NOMO-1 treated with dmso at 0.1 percent for 144 hours (cell line): ENCODE data around the gene RC3H1.
"Not testable (repeated sequence)": the region's sequence is repeated elsewhere in the genome, so short reads cannot be mapped to it uniquely, and the experiment has no call there.

Source experiments
- DNase-seq: peaks from one replicate; lab custom pipeline; 2025; ENCODE audit not compliant: unreplicated experiment; lab: John Stamatoyannopoulos, UW

Gene RC3H1

GRCh38 chr1:173948594-173948993 is 73.6 kb downstream of the RC3H1 start:
- no peak for DNase-seq

DNA sequence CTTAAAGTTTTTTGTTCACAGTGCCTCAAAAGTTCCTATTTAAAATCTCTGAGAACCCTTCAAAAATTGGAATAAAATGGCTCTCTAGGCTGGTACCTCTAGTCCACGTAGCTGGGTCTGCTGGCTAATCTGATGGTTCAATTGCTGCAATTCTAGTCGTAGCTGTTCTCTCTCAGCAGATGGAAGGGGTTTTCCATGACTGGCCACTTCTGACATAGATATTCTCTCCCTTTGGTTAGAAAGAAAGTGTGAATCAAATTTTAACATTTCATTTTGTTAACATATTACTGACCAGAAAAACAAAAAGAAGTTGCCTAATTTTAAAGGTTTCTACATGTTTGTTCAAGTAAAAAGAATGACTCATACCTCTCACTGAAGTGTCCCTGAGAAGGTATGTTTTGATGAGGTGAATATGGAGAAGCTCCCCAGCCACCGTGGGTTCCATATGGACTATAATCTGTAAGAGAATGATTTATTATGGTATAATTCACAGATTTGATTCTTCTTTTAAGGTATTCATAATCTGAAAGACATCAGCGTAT is 75.7 kb downstream of the RC3H1 start:
- DNase-seq, result no peak

DNA sequence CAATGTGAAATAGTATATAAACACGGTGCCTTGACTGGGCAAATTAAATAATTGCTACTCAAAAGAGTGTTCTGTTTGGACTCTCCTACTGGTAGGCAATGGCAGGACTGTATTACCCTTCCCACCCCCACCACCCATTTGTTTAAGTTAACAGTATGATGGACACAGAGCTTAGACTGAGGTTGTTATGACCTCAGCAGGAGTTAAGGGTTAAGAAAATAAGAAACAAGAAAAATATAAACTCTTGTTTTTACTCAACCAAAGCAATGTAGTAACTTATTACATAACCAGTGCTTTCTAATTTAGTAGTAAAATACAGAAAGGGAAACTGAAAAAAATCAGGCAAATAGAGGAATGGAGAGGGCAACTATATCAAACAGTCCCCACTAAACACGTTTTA is 85.1 kb downstream of the RC3H1 start:
- DNase-seq, result no peak

GRCh38 chr1:173934440-173934839 is 87.7 kb downstream of the RC3H1 start:
- no peak for DNase-seq

DNA sequence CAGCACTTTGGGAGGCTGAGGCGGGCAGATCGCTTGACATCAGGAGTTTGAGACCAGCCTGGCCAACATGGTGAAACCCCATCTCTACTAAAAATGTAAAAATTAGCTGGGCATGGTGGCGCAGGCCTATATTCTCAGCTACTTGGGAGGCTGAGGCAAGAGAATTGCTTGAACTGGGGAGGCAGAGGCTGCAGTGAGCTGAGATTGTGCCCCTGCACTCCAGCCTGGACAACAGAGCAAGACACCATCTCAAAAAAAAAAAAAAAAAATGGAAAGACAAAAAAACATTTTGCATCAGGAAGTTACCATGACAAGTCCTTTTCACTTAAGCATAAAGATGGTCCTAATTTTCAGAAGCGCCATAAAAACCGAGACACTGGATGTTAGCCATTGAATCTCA is 91.6 kb downstream of the RC3H1 start:
- not testable (repeated sequence) for DNase-seq

- DNase-seq, result no peak
Measured at GRCh38 chr1:173925306-173926242, 96.6 kb downstream of the RC3H1 start.

DNA sequence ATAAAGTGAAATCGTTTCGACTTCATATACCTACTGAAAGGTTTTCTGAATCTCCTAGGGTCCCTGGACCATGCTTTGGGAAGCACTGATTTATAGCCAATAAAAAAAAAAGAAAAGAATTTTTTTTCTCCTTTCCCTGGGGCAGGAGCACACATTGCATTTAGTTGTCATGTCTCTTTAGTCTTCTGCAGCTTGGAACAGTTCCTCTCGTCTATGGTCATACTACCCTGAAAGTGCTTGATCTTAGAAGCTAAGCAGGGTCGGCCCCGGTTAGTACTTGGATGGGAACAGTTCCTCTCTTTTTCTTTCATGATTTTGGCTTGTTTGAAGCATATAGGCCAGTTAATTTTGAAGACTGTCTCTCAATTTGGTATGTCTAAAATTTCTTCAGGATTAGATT is 101.3 kb downstream of the RC3H1 start:
- DNase-seq, result no peak

DNA sequence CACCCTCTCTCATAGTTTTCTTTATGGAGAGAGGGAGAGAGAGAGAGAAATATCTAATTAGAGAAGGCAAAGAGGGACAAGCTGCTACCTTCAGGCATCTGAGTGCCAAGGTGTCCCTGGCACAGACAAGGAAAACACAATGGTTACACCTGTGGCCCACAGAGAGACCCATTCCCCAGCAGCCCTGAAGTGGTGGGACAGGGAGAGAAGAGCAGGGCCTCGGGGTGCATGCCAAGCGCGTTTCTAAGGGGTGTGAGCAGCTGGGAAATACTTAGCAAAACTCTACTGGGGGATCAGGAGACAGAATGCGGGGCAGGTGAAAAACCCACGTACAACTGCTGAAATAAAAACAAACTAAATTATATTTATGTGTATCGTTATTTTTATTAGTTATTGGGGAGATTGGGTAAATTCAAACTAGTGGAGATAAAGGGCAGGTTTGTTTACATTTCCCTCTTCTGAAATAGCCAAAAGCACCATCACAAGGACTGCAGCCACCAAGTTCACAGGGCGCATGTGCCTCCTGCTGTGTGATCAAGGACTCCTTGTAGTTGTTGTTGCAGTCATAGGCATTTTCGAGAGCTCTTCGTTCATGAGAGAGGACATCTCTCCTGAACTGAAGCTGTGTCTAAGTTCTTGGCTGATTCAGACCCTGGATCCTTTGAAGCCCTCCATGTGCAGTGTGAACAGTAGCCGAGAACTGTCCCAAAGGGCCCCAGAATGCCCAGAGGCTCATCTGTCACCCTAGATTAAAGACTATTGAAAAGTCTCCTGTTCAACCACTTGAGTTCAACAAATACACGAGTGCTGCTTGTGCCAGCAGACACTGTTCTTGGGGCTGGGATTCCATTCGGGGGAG is 104.3 kb downstream of the RC3H1 start:
- no peak for DNase-seq

DNA sequence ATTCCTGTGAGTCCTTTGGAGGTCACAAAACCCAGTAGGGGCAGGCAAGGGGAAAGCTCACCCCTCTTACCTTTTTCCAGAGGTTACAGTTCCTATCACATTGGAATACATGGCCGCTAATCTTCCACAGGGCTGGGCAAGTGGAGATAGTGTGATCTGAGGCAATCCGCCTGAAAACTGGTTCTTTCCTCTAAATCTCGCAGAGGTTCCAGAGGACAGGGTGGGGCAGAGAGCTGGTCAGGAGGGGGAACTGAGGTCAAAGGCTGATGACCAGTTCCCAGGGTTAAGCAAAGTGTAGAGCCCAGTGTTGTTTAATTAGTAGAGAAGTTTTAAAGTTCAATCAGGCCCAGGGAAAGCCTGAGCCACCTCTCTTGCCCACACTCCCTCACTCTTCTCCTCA is 105.0 kb downstream of the RC3H1 start, which contains the start of gene SERPINC1:
Gene SERPINC1, minus strand, starts transcription at position 179 of the 400 bp plus-strand sequence. Its CDS starts 68 bp downstream, at position 111.
- DNase-seq, result no peak

DNA sequence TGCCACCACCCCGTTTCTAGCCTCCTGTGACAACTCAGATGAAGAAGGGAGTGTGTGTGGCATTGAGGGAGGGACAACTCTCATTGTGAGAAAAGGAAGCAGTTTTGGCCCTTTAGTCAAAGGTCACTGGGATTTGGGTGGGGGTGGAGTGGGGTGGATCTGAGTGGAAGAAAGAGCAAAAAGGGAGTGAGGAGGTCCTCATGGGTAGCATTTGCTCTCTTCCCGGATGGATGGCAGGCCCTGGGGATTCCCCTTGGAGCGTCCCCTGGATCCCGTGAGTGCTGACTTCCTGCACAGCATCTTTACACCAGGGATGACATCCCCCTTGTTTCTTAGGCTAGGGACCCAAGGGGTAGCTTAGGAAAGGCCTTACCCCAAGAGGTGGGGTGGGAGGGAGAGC is 105.5 kb downstream of the RC3H1 start:
- DNase-seq, result no peak

GRCh38 chr1:173915596-173915995 is 106.6 kb downstream of the RC3H1 start:
- no peak for DNase-seq

GRCh38 chr1:173914366-173914871 is 107.7 kb downstream of the RC3H1 start:
- DNase-seq, result no peak

DNA sequence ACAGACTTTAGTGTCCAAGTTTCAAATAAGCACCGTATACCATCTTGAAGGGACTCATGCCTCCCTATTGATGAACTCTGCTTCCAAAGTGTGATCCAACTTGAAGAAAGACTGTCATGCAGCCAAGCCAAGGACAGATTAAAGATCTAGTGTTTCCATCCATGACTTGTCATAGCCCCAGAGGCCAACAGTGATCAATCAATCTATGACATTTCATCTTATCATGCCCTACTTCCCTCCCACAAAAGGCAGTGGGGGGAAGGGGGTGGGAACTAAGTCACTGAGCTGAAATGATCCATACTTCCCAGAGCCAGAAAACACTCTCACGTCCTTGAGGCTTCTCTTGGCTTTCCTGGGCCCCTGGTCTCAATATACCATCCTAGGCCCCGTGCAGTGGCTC is 109.0 kb downstream of the RC3H1 start:
- DNase-seq, result no peak

GRCh38 chr1:173903827-173904531 is 118.2 kb downstream of the RC3H1 start:
- no peak for DNase-seq

GRCh38 chr1:173900992-173901391 is 121.2 kb downstream of the RC3H1 start:
- no peak for DNase-seq

DNA sequence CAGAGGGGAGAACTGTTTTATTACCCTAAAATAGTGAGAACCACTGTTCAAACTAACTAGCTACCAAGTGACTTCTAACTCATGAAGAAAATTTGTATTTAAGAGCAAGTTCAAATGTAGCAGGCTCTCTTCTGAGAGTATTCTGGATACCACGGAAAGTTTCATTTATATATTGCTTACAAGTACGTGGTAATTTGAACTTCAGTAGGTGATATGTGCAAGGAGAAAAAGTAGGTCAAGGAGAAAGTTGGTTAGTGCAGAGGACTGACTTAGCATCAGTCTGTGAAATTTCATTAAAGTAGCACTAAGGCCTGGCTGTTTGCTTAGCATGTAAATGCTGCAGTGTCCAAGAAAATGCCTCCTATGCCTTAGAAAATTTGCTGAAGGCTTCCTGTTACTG is 121.7 kb downstream of the RC3H1 start:
- no peak for DNase-seq

- no peak for DNase-seq
Measured at GRCh38 chr1:173894189-173894588, 128.0 kb downstream of the RC3H1 start.

DNA sequence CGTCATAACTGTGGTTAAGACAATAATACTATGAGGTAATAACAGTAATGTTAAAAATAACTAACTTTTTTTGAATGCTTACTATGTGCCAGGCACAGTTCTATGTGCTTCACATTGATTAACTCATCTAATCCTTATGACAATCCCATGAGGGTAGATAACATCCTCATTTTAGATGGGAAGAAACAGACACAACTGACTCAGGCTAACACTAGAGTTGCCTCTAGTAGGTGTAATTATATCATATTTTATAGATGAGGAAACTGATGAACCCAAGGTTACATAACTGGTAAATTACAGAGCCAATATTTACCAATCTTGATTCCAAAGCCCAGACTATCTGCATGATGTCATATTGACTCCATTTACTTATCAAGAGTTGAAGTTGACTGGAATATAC is 128.5 kb downstream of the RC3H1 start:
- no peak for DNase-seq

DNA sequence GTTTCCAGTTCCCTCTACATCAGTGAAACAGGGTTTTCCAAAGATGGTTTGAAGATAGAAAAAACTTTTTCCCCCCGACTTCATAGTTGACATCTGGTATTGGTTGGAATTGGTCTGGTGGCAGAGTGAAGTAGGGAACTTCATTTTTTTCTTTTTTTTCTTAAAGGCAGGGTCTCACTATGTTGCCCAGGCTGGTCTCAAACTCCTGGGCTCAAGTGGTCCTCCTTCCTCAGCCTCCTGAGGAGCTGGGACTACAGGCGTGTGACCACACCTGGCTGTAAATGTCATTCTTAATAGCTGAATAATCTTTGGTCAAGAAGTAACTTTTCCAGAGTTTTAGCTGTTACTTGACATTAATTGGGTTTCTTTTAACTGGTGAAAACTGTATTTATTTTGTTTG is 132.3 kb downstream of the RC3H1 start:
- DNase-seq, result no peak

DNA sequence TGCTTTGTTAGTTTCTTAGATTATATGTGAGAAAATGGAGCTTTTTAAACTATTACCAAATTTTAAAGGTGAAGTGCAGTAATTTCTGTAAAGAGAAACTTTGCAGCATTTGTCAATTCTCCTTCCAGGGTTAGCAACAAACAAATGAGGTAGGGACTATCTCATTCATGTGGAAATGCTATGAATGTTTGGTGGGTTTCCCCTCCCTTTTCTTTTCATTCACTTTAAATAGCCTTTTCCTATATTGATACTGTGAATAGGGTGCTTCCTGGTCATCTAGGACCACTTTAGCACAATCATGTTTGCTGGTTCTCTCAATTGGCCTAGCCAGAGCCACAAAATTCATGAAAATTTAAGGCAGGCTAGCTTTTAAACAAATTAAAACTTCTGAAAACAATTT is 133.4 kb downstream of the RC3H1 start:
- no peak for DNase-seq

- DNase-seq, result no peak
Measured at GRCh38 chr1:173887627-173888026, 134.5 kb downstream of the RC3H1 start.
